LNCAP (cell line): Measurements from ENCODE around the gene CTR9.

Experiments used
- CTCF ChIP-seq: fragments of 450-650 bp; IDR thresholded peaks from 2 replicates; pipeline ENCODE4 v1.5.1; 2017; ENCODE audit warnings: mild to moderate bottlenecking

The CTR9 gene

GRCh38 chr11:10719616-10720015 is 31.4 kb upstream of the CTR9 start:
- no peak for TF ChIP-seq CTCF

DNA sequence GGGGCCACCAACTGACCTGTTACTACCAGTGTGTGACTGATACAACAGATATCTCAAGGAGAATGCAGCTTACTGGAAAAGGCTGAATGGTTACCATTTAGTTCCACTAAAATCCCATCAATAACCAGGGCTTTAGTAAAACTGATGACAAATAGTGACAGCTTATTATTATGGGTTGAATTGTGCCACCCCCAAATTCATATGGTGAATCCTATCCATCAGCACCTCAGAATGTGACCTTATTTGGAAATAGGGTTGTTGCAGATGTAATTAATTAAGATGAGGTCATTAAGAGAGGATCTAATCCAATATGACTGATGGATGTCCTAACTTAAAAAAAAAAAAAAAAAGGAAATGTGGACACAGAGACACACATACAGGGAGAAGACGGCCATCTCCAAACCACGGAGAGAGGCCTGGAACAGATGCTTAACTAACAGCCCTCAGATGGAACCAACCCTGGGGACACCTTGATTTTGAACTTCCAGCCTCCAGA is 30.1 kb upstream of the CTR9 start:
- no peak for TF ChIP-seq CTCF

DNA sequence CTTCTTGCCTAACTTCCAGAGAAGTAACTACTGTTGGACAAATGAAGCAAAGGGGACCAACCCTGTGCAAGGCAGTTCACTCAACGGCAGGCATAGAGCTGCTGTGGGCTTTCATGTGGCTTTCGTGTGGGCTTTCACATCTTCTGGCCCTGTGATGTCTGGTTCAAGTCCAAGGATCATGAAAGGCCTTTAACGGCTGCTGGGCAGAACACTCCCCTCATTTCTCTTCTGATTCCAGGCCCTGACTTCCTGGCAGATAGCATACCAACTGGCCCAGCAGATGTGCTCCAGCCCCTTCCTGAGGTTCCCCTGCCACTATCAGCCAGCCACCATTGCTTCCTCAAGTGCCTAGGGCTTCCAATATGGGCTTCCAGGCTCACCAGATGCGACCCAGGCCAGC is 28.7 kb upstream of the CTR9 start:
- TF ChIP-seq CTCF, result no peak

- TF ChIP-seq CTCF, result no peak
Observed at GRCh38 chr11:10725114-10725906, 25.7 kb upstream of the CTR9 start.

- no peak for TF ChIP-seq CTCF
Observed at GRCh38 chr11:10725907-10726253, 25.2 kb upstream of the CTR9 start.

DNA sequence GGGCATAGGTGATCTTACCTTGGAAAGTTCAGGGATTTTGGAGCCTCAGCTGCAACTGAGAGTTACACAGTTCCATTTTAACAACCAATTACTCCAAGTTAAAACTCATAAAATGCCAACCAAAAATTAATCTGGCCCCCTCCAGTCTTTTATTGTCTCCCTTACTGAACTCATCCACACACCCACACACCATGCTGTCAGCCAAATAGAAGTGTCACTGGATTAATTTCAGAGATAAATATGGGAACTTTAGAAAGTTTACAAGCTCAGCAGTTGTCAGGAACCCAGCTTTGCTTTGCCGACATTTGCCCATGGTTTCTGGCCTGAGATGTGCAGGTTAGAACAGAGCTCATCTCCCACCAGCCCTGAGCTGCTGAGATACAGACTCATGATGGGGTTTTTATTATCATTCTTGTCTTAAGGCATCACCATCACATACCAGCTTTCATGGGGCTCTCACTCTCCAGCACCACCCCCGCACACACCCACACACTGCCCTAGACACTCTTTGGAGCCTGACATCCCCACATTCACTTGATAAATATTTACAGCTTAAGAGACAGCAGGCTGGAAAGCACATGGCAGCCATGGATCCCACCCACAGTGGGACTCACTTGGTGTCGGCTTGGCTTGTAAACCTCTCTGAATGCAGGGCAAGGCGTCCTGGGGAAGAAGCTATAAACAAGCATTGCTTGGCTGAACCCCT is 23.7 kb upstream of the CTR9 start:
- no peak for TF ChIP-seq CTCF

GRCh38 chr11:10728154-10728553 is 22.9 kb upstream of the CTR9 start:
- no peak for TF ChIP-seq CTCF
